HG02588 (cell line): ENCODE measurements around the gene NLN.
"Not testable (repeated sequence)": the region's sequence is repeated elsewhere in the genome, so short reads cannot be mapped to it uniquely, and the experiment has no call there.

Experiments
- ATAC-seq: cut with Tn5 transposase; IDR thresholded peaks from one replicate; pipeline ENCODE4 v1.9.1; 2021; ENCODE audit warnings: mild to moderate bottlenecking, moderate library complexity; ENCODE audit not compliant: unreplicated experiment

NLN gene

GRCh38 chr5:65721720-65722574 is at the start of gene NLN, which contains the start of gene SGTB:
TSS of gene NLN (plus strand) at chr5:65722205. CDS start at chr5:65722374, 169 bp downstream.
TSS of gene SGTB (minus strand) at chr5:65722109. CDS start at chr5:65720807, 1,302 bp downstream.
- peak; percentile 92 for ATAC-seq

DNA sequence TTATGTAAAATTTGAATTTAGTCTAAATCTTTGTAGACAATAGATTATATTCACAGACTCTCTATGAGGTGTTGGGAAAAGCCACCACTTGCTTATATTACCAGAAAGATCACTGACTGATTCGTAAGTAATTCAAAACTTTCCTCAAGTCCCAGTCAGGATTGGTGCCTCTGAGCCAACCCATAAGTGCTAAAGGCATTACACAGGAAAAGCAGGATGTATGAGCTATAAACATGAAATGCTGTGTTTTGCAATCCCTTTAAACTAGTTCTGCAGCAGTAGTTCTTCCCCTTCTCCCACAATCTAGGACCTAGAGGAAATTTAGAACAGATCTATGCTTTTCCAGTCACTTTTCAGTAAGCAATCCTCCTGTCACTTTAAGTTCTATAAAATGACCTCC is 49.2 kb upstream of the NLN start:
- ATAC-seq = no peak

GRCh38 chr5:65674749-65675148 is 47.3 kb upstream of the NLN start:
- no peak for ATAC-seq

DNA sequence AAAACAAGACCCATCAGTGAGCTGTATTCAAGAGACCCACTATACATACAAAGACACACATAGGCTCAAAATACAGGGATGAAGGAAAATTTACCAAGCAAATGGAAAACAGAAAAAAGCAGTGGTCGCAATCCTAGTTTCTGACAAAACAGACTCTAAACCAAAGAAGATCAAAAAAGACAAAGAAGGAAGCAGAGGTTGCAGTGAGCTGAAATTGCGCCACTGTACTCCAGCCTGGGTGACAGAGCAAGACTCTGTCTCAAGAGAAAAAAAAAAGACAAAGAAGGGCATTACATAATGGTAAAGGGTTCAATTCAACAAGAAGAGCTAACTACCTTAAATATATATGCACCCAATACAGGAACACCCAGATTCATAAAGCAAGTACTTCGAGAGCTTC is 45.9 kb upstream of the NLN start:
- not testable (repeated sequence) for ATAC-seq

GRCh38 chr5:65682148-65682547 is 39.9 kb upstream of the NLN start:
- no peak for ATAC-seq

DNA sequence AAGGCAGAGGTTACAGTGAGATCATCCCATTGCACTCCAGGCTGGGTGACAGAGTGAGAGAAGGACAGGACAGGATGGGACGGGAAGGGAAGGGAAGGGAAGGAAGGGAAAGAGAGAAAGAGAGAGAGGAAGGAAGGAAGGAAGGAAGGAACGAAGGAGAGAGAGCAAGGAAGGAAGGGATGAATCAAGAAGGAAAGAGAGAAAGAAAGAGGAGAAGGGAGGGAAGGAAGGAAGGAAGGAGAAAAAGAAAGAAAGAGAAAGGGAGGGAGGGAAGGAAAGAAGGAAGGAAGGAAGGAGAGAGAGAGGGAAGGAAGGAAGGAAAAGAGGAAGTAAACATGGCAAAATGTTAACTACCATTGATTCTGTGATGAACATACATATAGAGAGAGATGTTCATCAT is 28.9 kb upstream of the NLN start:
- ATAC-seq = no peak

DNA sequence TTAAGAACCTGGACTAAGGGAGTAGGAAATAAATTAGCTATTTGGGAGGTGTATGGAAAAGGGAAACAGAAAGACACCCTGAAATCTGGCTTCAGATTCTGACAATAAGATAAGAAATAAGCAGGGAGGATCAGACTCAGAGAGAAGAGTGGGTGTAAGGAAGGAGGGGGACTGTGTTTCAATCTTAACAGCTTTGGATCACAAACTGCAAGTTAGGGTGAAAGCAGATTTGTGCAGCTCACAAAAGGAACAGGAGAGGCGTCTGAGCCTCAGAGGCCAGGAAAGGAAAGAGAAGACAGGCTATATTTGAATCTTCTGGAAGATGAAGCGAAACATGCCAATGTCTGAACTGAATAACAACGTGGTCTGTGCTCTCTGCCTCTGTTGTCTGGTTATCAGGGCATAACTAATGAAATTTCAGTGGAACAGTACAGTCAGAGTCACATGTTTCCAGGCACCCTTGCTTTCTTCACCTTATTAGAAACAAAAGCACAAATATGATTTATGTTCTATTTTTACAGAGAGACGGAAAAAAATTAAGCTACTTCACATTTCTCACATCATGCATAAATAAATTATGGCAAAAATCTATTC is 26.7 kb upstream of the NLN start:
- ATAC-seq = no peak

DNA sequence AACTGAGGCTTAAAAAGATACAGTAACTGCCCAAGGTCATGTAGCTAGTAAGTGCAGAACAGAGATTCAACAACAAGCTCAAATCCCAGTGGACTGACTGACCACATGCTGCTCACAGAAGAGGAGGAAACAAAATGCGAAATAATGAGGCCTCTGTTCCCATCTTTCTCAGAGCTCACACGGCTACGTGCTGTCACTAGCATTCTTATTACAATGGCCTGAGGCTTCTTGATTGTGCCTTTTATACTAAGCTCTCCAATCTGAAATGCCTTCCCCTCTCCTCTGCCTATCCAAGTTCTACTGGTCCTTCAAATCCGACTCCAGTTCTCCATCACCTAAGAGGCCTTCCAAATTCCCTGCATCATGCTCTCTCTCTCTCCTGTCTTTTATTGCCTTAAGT is 26.1 kb upstream of the NLN start:
- no peak for ATAC-seq

- ATAC-seq = no peak
Observed at GRCh38 chr5:65696892-65697291, 25.1 kb upstream of the NLN start.

- no peak for ATAC-seq
Observed at GRCh38 chr5:65699338-65699737, 22.7 kb upstream of the NLN start.

GRCh38 chr5:65702036-65702435 is 20.0 kb upstream of the NLN start:
- no peak for ATAC-seq

- ATAC-seq = no peak
Observed at GRCh38 chr5:65704621-65705239, 17.3 kb upstream of the NLN start.

- no peak for ATAC-seq
Observed at GRCh38 chr5:65707663-65708062, 14.3 kb upstream of the NLN start.

DNA sequence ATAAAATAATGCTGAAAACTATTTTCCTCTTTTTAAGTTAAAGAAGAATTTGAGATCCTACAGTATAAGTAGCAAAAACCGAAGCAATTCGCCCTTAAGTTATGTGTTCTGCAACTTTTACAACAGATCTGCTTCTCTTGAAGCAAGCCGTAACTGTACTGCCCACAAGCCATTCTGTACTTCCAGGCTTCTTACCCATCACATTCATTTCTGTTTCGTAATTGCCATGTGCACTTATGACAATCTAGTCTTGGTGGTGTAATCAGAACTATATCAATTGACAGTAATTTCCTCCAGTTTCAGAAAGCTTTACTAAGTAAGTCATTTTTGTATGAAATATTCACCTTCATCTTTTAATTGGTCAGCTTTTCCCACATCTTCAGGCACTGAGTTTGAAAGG is 13.9 kb upstream of the NLN start:
- no peak for ATAC-seq

DNA sequence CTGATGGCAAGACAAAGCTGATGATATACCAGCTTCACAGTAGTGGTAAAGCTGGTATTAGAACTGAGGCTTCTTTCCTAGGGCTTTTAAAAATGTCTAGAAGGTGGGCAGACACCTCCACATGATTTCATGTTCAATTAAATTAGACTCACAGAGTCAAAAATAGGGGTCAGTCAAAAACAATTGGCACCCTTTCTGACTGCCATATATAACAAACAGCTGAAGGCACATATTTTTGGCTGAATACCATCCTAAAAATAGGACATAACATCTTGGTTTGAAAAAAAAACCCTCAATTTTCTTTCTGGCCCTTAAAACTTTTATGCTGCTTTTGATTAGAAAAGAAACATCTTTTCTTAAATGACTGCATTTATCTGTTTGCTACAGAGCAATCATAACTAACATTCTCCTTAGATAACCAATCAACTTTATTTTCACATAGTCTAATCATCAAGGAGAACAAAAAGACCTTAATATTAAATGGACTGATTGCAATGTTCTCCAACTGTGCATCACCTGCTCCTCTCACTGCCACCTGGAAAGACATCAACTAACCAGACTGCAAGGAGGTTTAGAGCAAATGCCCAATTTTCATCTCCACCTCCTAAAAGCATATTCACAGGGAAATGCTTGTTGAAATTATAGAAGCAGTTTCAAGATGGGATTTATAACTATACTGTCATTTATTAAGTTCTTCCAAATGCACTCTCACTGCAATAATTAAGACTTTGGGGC is 3.3 kb upstream of the NLN start:
- ATAC-seq = no peak

DNA sequence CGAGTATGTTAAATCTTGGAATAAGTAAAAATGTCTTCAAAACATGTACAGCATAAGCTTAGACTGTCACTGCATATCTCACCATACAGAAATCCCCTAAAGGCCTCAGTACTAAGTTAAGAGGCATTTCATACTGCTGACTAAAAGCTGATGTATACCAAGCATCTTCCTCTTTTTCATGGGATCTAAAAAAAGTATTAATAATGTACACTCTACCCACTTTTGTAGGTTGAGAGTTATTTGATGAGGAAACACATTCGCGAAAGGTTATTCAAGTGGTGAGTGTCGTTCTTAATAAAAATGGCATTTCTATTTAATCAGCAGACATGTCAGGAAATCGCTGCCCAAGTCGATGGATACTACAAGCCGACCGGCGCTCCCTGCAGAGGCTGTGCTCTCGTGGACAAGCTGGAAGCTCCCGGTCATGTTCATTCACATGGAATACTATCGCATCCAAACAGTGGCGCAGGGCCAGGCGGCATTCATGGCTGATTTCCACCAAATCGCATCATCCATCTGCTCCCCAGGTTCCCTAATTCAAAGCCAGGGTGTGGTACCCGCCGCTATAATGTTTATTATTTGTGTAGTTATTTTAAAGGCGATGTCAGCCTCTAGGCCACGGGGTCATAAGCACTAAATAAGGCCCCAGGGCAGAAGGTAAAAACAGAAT is 820 bp upstream of the NLN start:
- peak; percentile 1 for ATAC-seq

DNA sequence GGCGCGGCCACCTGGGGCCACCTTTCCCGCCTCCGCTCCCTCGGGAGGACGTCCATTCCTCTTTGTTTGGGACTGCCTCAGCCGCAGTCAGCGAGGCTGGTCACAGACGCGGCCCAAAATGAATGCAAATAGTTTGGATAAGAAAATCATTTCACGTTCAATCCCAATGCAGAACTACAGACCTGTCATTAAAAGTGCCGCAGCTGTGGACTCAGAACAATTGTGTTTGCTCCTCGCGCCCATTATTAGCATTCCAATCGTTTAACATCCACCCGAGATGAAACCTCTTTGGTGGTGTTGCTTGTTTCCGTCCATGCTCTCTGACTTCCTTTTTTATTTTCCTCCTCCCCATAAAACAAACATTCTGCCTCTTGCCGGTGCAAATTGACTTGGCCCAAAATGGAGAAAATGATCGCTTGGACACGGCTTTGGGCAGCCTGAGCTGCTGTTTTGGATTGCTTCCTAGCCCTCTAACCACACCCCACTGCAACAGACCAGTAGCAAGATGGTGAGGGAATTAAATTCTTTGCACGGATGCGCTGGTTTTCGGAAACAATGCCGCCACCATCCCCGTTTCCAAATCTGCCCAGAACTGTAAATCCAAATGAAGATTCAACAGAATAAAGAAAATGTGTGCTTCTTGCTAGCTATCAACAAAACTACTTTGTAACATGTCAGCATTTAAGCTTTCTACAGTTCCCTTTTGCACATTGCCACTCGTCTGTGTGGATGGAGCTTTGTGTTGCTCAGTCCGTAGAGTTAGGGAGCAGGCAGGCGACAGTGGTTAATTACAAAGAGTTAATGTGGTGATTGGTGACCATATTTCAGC is 784 bp downstream of the NLN start:
- no peak for ATAC-seq

DNA sequence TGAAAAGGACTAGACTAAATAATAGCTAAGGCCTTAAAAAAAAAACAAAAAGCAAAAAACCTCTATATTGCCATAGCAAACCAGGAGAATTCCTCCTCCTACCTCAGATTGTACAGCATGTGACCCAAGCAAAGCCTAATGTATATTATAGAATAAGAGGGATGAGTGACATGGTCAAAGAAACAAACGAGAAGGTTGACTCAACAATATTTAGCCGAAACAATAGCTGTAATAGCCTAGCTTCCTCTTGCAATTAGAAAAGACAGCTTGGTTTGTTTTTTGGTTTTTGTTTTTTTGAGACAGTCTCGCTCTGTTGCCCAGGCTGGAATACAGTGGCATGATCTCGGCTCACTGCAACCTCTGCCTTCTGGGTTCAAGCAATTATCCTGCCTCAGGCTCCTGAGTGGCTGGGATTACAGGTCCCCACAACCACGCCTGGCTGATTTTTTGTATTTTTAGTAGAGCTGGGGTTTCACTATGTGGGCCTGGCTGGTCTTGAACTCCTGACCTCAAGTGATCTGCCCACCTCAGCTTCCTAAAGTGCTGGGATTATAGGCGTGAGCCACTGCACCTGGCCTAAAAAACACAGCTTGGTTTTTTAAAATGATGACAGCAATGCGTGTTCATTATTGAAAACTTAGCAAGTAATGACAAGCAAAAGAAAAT is 5.6 kb downstream of the NLN start:
- no peak for ATAC-seq

DNA sequence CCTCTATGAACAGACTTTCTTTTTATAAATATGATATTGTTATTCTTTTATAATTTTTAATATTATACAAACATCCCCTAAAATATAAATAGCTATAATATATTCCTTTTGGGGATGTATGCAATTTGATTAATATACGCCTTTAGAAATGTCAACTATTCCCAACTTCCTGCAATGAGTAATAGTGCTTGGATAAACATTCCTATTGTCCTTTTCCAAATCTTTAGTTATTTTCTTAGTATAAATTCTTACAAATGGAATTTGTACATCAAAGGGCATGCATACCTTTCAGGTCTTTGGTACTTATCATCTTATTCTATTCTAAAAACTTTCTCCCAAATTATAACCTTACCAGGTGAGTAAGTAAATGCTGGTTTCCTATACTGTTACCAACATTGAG is 6.2 kb downstream of the NLN start:
- no peak for ATAC-seq
